GM12872 (cell line): ENCODE results near the gene PEX11B.

ENCODE experiments used
- CTCF ChIP-seq: IDR thresholded peaks from 3 replicates; pipeline ENCODE4 v1.5.1; 2011; ENCODE audit warnings: low read depth, mild to moderate bottlenecking, low read length, moderate library complexity; ENCODE audit not compliant: insufficient read depth

The PEX11B gene

GRCh38 chr1:145916745-145917144, 1.8 kb downstream of the PEX11B start:
- no peak for TF ChIP-seq CTCF

DNA sequence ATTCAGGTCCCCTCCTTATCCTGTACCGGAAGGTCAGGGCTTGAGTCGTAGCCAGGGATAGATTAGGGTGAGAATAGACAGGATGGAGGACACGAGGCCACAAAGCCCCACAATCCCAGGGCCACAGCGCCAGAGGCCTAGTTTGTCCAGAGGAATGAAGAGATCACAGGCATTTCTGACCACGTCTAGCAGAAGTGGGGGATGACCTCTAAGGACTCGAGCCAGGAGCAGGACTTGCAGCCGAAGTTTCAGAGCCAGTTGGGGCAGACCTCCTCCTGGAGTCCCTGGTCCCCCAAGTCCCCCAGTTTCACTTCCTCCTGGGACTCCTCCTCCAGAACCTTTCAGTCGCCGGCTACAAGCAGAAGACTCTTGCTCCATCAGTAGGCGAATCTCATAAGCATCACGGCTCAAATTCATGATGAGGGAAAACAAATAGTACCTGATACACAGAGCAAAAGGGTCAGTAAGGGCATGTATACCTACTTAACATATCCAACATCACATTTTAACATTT, 6.3 kb downstream of the PEX11B start:
- no peak for TF ChIP-seq CTCF

GRCh38 chr1:145908653-145909052, 9.9 kb downstream of the PEX11B start:
- no peak for TF ChIP-seq CTCF

GRCh38 chr1:145906954-145907753, 11.4 kb downstream of the PEX11B start:
- no peak for TF ChIP-seq CTCF

DNA sequence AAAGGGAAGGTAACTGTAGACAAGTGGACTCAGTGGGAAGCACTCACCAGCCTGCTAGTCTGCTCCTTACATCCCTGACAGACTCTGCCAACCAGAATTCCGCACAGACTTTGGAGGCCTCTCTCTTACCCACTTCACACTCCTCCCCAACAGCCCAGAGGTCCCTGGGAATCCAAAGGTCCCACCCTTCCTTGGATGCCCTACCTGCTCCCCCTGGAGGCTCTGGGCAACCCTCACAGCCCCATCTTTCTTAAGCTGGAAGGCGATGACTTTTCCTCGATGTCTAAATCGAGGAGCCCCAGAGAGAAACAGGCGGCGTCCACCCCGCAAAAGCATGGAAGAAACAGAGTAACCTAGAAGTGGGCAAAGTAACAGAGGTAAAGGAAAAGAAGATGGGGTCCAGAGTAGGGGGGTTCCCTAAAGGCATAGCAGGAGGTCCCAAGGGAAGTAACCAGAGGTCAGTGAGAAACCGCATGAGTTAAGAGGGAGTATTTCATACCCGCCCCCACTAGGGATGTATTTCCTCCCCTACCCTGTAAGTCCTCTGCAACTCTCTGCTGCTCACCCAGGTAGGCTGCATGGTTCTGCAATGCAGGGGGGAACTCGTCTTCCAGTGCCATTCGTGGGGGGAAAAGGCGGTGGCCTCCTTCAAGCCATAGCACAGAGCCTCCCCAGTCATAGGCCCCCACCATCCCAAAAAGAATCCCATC, 17.1 kb downstream of the PEX11B start:
- no peak for TF ChIP-seq CTCF

DNA sequence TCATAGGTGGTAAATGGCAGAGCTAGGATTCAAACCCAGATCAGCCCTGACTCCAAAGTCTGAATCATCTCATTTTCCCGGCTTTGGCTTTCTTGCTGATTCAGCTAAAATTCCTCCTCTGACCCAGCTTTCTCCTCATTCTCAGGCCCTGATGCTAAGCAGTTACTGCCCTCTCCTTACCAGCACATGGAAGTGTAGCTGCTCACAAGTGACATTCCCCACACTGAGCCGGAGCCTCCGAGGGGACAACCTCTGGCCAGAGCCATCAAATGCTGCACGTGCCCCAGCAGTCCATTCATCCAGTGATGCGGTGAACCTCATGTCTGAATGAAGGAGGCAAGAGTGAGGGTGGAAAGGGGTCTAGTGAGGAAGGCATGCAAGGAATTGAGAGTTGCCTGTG, 19.8 kb downstream of the PEX11B start:
- no peak for TF ChIP-seq CTCF

GRCh38 chr1:145897969-145898368, 20.5 kb downstream of the PEX11B start:
- no peak for TF ChIP-seq CTCF
